GM23248 (cell line): ENCODE results near the gene SLC10A7. TPM values are rescaled to one million over a fixed set of nuclear protein-coding genes. Genes with fewer than 3 reads are reported as not detected.

Source experiments
- DNase-seq: peaks from one replicate; pipeline ENCODE4 v3.0.0-alpha.2; 2015
- H2AFZ ChIP-seq: fragments of 200-600 bp; sonication (generic); 2 replicates; pipeline ENCODE4 v1.6.1; 2016; ENCODE audit warnings: antibody characterized with exemption
- H3F3A ChIP-seq: fragments of 200-600 bp; sonication (generic); 2 replicates; pipeline ENCODE4 v1.6.1; 2016; ENCODE audit warnings: mild to moderate bottlenecking, antibody characterized with exemption, mixed run types; ENCODE audit not compliant: insufficient read depth
- H3K27ac ChIP-seq: fragments of 200-600 bp; sonication (generic); 2 replicates; pipeline ENCODE4 v1.5.1; 2016; ENCODE audit warnings: mild to moderate bottlenecking
- H3K27me3 ChIP-seq: fragments of 200-600 bp; sonication (generic); replicated peaks from 2 replicates; pipeline ENCODE4 v1.6.1; 2016; ENCODE audit warnings: mild to moderate bottlenecking; ENCODE audit not compliant: insufficient read depth
- H3K36me3 ChIP-seq: fragments of 200-600 bp; sonication (generic); 2 replicates; pipeline ENCODE4 v1.6.1; 2016; ENCODE audit warnings: low read depth, mild to moderate bottlenecking
- H3K4me1 ChIP-seq: fragments of 200-600 bp; sonication (generic); 2 replicates; pipeline ENCODE4 v1.6.1; 2016; ENCODE audit warnings: mild to moderate bottlenecking; ENCODE audit not compliant: insufficient read depth
- H3K4me2 ChIP-seq: fragments of 200-600 bp; sonication (generic); one replicate; pipeline ENCODE4 v1.6.1; 2016; ENCODE audit warnings: mild to moderate bottlenecking; ENCODE audit not compliant: unreplicated experiment
- H3K4me3 ChIP-seq: fragments of 200-600 bp; sonication (generic); 2 replicates; pipeline ENCODE4 v1.5.1; 2016; ENCODE audit warnings: mild to moderate bottlenecking
- H3K79me2 ChIP-seq: fragments of 200-600 bp; sonication (generic); 2 replicates; pipeline ENCODE4 v1.6.1; 2016; ENCODE audit warnings: mild to moderate bottlenecking; ENCODE audit not compliant: insufficient read depth
- H3K9ac ChIP-seq: fragments of 200-600 bp; sonication (generic); 2 replicates; pipeline ENCODE4 v1.6.1; 2016; ENCODE audit warnings: mild to moderate bottlenecking
- H3K9me2 ChIP-seq: fragments of 200-600 bp; sonication (generic); 2 replicates; pipeline ENCODE4 v1.6.1; 2016; ENCODE audit warnings: mixed run types, mild to moderate bottlenecking, moderate library complexity; ENCODE audit not compliant: insufficient read depth
- H3K9me3 ChIP-seq: fragments of 200-600 bp; sonication (generic); one replicate; pipeline ENCODE4 v1.6.1; 2017; ENCODE audit warnings: low read depth
- H4K20me1 ChIP-seq: fragments of 200-600 bp; sonication (generic); 2 replicates; pipeline ENCODE4 v1.6.0; 2016; ENCODE audit not compliant: insufficient read depth
- EZH2 ChIP-seq: fragments of 200-600 bp; sonication (generic); IDR thresholded peaks from 2 replicates; pipeline ENCODE4 v1.6.1; 2018; ENCODE audit warnings: antibody characterized with exemption, mild to moderate bottlenecking; ENCODE audit not compliant: insufficient read depth, poor library complexity, severe bottlenecking
- EZH2phosphoT487 ChIP-seq: fragments of 200-600 bp; sonication (generic); IDR thresholded peaks from 2 replicates; pipeline ENCODE4 v1.6.1; 2018; ENCODE audit warnings: antibody characterized with exemption, moderate library complexity, mild to moderate bottlenecking, low read depth; ENCODE audit not compliant: insufficient read depth
- WGBS, 2 experiments: methylation state at CpG; one replicate each; pipeline ENCODE4 v1.1.6; 2015 to 2017; ENCODE audit warnings: low lambda C conversion rate in 2 of 2, low coverage in 1 of 2; ENCODE audit errors: missing lambda C conversion rate in 2 of 2; 5-methylcytosine and 5-hydroxymethylcytosine counted together
- in situ Hi-C: fragments of 300-500 bp; cut with MboI; formaldehyde crosslinking; loops from 2 replicates; pipeline ENCODE4 v1.15.0; 2020
- polyA plus RNA-seq: library from polyadenylated mRNA; unstranded; fragments of >200 nt; fragmentation: Nextera tagmentation; extraction: Ambion mirVana; gene quantifications from 2 replicates; pipeline ENCODE4 v1.2.1, GENCODE V29; 2016
- total RNA-seq: library from RNA; depleted of rRNA; stranded (reverse); fragments of >200 nt; shearing (Covaris generic); gene quantifications from 2 replicates; pipeline ENCODE4 v1.2.3, GENCODE V29; 2014

The SLC10A7 gene
- total and polyA plus RNA-seq, 2 experiments from 2014 or later: 4.5 to 8.1 TPM

GRCh38 chr4:146335763-146336409 is 185.9 kb downstream of the SLC10A7 start:
- TF ChIP-seq EZH2phosphoT487: no peak
- TF ChIP-seq EZH2: no peak
- H3K4me3 ChIP-seq: no peak overlapping the region
- H2AFZ ChIP-seq: no peak overlapping the region
- H3K27me3 ChIP-seq: no peaks in the 10 kb centered on the region
- no peaks in the 10 kb centered on the region for H3K9me2 ChIP-seq
- DNase-seq: peak; percentile 14
- no peaks in the 10 kb centered on the region for H3K9me3 ChIP-seq
- no peaks in the 10 kb centered on the region for H3K79me2 ChIP-seq
- WGBS, 2 experiments: 78% methylated on average over 3 of the region's 3 CpGs
- in situ Hi-C loops: loop anchor here (10.0 to 25.0 kb wide), 2 partner anchors 579 to 751 kb away; no protein-coding TSS in a partner anchor
- H3K4me1 ChIP-seq: peaks cover 32% of the 10 kb centered on the region
- H3K9ac ChIP-seq: no peak overlapping the region
- H4K20me1 ChIP-seq: no peaks in the 10 kb centered on the region
- H3F3A ChIP-seq: peaks cover 13% of the 10 kb centered on the region
- no peak overlapping the region for H3K27ac ChIP-seq
- H3K36me3 ChIP-seq: no peaks in the 10 kb centered on the region
- no peak overlapping the region for H3K4me2 ChIP-seq

GRCh38 chr4:146334862-146335449 is 186.8 kb downstream of the SLC10A7 start:
- H3K4me2 ChIP-seq: no peak overlapping the region
- no peak overlapping the region for H3K9ac ChIP-seq
- H3K9me2 ChIP-seq: no peaks in the 10 kb centered on the region
- no peaks in the 10 kb centered on the region for H3K36me3 ChIP-seq
- no peak overlapping the region for H3K27ac ChIP-seq
- no peak overlapping the region for H2AFZ ChIP-seq
- no peaks in the 10 kb centered on the region for H3K9me3 ChIP-seq
- peaks cover 42% of the 10 kb centered on the region for H3K4me1 ChIP-seq
- no peaks in the 10 kb centered on the region for H3K79me2 ChIP-seq
- no peaks in the 10 kb centered on the region for H3K27me3 ChIP-seq
- no peak for TF ChIP-seq EZH2phosphoT487
- no peak for TF ChIP-seq EZH2
- no peak overlapping the region for H3K4me3 ChIP-seq
- 35 to 36% methylated on average over 4 of the region's 4 CpGs for WGBS, 2 experiments
- DNase-seq: peak; percentile 59
- H4K20me1 ChIP-seq: no peaks in the 10 kb centered on the region
- in situ Hi-C loops: loop anchor here (10.0 to 25.0 kb wide), 2 partner anchors 580 to 752 kb away; no protein-coding TSS in a partner anchor
- H3F3A ChIP-seq: peaks cover 18% of the 10 kb centered on the region

GRCh38 chr4:146333895-146334262 is 187.9 kb downstream of the SLC10A7 start:
- H3K9ac ChIP-seq: no peak overlapping the region
- peak overlapping the region; percentile 52 for H3K4me2 ChIP-seq

GRCh38 chr4:146333187-146333894 is 188.4 kb downstream of the SLC10A7 start:
- Histone ChIP-seq H3K4me1 (peaks cover 58% of the 10 kb centered on the region), H3K4me2 (peak overlapping the region; percentile 52), H3K9ac (no peak overlapping the region), H4K20me1 (no peaks in the 10 kb centered on the region), H2AFZ (no peak overlapping the region), H3K9me3 (no peaks in the 10 kb centered on the region), H3K36me3 (no peaks in the 10 kb centered on the region), H3K4me3 (peak overlapping the region; percentile 41), H3K79me2 (no peaks in the 10 kb centered on the region), H3F3A (peaks cover 33% of the 10 kb centered on the region), H3K27me3 (no peaks in the 10 kb centered on the region), H3K9me2 (no peaks in the 10 kb centered on the region), H3K27ac (peak overlapping the region; percentile 14)
- peak; percentile 62 for DNase-seq
- TF ChIP-seq EZH2phosphoT487 (no peak), EZH2 (no peak)
- WGBS, 2 experiments: 32 to 38% methylated on average over 4 of the region's 4 CpGs
- in situ Hi-C loops: loop anchor here (10.0 to 25.0 kb wide), 2 partner anchors 581 to 754 kb away; no protein-coding TSS in a partner anchor

More at GRCh38 chr4:146333895-146334262, 187.9 kb downstream of the SLC10A7 start:
- TF ChIP-seq EZH2phosphoT487 (no peak), EZH2 (no peak)
- H4K20me1 ChIP-seq: no peaks in the 10 kb centered on the region
- no peak overlapping the region for H2AFZ ChIP-seq
- 36 to 45% methylated on average over 2 of the region's 2 CpGs for WGBS, 2 experiments
- in situ Hi-C loops: loop anchor here (10.0 to 25.0 kb wide), 2 partner anchors 581 to 753 kb away; no protein-coding TSS in a partner anchor
- H3K27me3 ChIP-seq: no peaks in the 10 kb centered on the region
- no peaks in the 10 kb centered on the region for H3K9me3 ChIP-seq
- H3K36me3 ChIP-seq: no peaks in the 10 kb centered on the region
- no peaks in the 10 kb centered on the region for H3K79me2 ChIP-seq
- H3K9me2 ChIP-seq: no peaks in the 10 kb centered on the region
- DNase-seq: no peak
- H3F3A ChIP-seq: peaks cover 27% of the 10 kb centered on the region
- peak overlapping the region; percentile 41 for H3K4me3 ChIP-seq
- H3K27ac ChIP-seq: peak overlapping the region; percentile 14
- peaks cover 52% of the 10 kb centered on the region for H3K4me1 ChIP-seq
